AG04450 (cell line): ENCODE data around the gene DNAJC4. TPM values are rescaled to one million over a fixed set of nuclear protein-coding genes. Genes with fewer than 3 reads are reported as not detected.

Experiments
- CTCF ChIA-PET: fragments of 300-600, 350-600 bp; formaldehyde crosslinking; extraction: SDS; loops from one replicate; lab custom pipeline; 2022; ENCODE audit warnings: antibody characterized with exemption, inconsistent platforms; lab: Charles Lee
- POLR2A ChIA-PET: fragments of 350-600 bp; formaldehyde crosslinking; extraction: SDS; loops from one replicate; lab custom pipeline; 2021; ENCODE audit warnings: antibody characterized with exemption, inconsistent platforms; lab: Yijun Ruan, JAX
- DNase-seq: peaks from one replicate; pipeline ENCODE4 v3.0.0-alpha.2; 2011; ENCODE audit warnings: low read depth, low spot score
- H3K27ac ChIP-seq: one replicate; pipeline ENCODE4 v1.5.1; 2012; ENCODE audit warnings: low read depth, low read length, control low read depth
- H3K27me3 ChIP-seq: one replicate; pipeline ENCODE4 v1.6.0; 2012; ENCODE audit warnings: low read length; ENCODE audit not compliant: control insufficient read depth, insufficient read depth
- H3K4me3 ChIP-seq: 2 replicates; pipeline ENCODE4 v1.5.1; 2011; ENCODE audit warnings: mild to moderate bottlenecking, low read depth, low read length, control low read depth
- H3K9me3 ChIP-seq: 2 replicates; pipeline ENCODE4 v1.5.1; 2012; ENCODE audit warnings: low read length; ENCODE audit not compliant: control insufficient read depth, insufficient read depth
- polyA plus RNA-seq: library from polyadenylated mRNA; depleted of rRNA; stranded (reverse); fragments of >200 nt; gene quantifications from 2 replicates; pipeline ENCODE4 v1.2.3, GENCODE V29; 2011
- TF ChIP-seq, protein P1 (sequence below): IDR thresholded peaks from 2 replicates; pipeline ENCODE4 v1.5.1; 2011; ENCODE audit warnings: low read depth, low read length, control low read depth, inconsistent platforms

DNAJC4 gene
- polyA plus RNA-seq, 1 experiment: 18.7 TPM

DNA sequence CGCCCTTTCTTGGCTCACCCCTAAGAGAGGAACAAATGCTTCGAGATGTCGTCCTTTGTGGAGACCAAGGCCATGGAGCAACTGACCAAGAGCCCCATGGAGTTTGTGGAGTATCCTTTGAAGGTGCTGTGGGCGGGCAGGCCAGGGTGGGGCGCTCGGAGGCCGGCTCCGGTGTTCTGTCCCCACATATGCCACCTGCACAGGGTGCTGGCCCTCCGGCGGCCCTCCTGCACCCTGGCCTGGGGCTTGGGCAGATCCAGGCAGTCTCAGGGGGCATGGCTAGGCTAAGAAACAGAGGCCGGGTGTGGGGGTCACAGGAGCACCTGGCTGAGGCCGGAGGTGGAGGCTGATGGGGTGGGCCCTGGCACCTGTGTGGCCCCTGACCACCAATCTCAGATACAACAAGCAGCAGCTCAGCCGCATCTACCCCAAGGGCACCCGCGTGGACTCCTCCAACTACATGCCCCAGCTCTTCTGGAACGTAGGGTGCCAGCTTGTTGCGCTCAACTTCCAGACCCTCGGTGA lies 31.3 kb downstream of the DNAJC4 start:
- DNase-seq: no peak
- ChIA-PET CTCF (interaction anchor here (1.0 kb wide), 1 partner anchor 11 kb away, joined by 3 read pairs; the partner anchor contains the start of gene PLCB3), POLR2A (no interaction called here)
- no peak overlapping the region for H3K4me3 ChIP-seq
- H3K27me3 ChIP-seq: no peaks in the 10 kb centered on the region
- TF ChIP-seq, protein P1, sequence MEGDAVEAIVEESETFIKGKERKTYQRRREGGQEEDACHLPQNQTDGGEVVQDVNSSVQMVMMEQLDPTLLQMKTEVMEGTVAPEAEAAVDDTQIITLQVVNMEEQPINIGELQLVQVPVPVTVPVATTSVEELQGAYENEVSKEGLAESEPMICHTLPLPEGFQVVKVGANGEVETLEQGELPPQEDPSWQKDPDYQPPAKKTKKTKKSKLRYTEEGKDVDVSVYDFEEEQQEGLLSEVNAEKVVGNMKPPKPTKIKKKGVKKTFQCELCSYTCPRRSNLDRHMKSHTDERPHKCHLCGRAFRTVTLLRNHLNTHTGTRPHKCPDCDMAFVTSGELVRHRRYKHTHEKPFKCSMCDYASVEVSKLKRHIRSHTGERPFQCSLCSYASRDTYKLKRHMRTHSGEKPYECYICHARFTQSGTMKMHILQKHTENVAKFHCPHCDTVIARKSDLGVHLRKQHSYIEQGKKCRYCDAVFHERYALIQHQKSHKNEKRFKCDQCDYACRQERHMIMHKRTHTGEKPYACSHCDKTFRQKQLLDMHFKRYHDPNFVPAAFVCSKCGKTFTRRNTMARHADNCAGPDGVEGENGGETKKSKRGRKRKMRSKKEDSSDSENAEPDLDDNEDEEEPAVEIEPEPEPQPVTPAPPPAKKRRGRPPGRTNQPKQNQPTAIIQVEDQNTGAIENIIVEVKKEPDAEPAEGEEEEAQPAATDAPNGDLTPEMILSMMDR: no peak
- H3K27ac ChIP-seq: no peak overlapping the region
- no peaks in the 10 kb centered on the region; the same call in 1 of the 2 replicates for H3K9me3 ChIP-seq

- TF ChIP-seq, protein P1: no peak
- H3K9me3 ChIP-seq: no peaks in the 10 kb centered on the region; the same call in 1 of the 2 replicates
- DNase-seq: no peak
- no peak overlapping the region for H3K27ac ChIP-seq
- ChIA-PET POLR2A (interaction anchor here (0.7 kb wide), 1 partner anchor 10 kb away, joined by 8 read pairs; no protein-coding TSS in a partner anchor), CTCF (interaction anchor here (1.0 to 1.5 kb wide), 2 partner anchors 12 to 42 kb away, joined by 3 to 4 read pairs; partner anchors contain the start of gene PLCB3)
- H3K27me3 ChIP-seq: no peaks in the 10 kb centered on the region
- H3K4me3 ChIP-seq: no peak overlapping the region
Observed at GRCh38 chr11:64262271-64263002, 32.1 kb downstream of the DNAJC4 start.

DNA sequence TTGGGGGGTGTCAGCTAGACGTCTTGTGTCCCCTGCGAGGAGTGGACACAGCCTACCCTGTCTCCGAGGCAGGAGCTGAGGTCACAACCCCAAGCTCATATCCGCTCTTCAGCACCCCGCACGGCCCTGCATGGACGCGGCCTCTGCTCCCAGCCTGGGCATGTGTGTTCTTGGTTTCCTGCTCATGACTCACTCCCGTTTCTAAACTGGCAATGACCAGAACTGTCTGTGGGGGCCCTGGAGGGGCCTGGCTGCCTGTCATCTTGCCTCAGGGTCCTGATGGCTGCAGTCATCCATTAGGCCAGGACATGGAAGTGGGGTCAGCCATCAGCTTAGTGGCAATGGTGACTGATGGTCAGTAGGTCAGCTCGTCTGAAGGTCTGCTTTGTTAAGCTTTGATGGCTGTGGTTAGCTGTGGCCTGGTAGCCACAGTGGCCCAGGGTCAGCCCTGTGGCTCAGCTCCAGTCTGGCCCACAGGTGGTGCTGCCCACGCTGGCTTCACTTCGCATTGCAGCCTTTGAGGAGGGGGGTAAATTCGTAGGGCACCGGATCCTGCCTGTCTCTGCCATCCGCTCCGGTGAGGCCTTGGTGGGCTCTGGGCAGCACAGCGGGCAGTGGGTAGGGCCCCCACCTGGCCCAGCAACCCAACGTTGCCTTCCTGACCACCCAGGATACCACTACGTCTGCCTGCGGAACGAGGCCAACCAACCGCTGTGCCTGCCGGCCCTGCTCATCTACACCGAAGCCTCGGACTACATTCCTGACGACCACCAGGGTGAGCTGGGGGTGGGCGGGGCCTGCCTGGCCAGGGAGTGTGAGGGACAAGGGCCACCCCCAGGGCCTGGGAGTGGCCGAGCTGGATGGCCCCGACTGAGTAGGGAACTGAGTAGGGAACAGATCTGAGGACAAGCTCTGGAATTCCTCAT lies 32.9 kb downstream of the DNAJC4 start:
- TF ChIP-seq, protein P1: no peak
- H3K27me3 ChIP-seq: no peaks in the 10 kb centered on the region
- ChIA-PET POLR2A (interaction anchor here (0.7 to 1.3 kb wide), 2 partner anchors 11 kb away, joined by 8 to 11 read pairs; no protein-coding TSS in a partner anchor), CTCF (interaction anchor here (1.5 to 2.5 kb wide), 2 partner anchors 13 to 41 kb away, joined by 4 to 12 read pairs; partner anchors contain the start of gene PLCB3)
- peak overlapping the region; percentile 2 for H3K27ac ChIP-seq
- H3K9me3 ChIP-seq: no peaks in the 10 kb centered on the region; the same call in 1 of the 2 replicates
- no peak for DNase-seq
- H3K4me3 ChIP-seq: no peak overlapping the region

DNA sequence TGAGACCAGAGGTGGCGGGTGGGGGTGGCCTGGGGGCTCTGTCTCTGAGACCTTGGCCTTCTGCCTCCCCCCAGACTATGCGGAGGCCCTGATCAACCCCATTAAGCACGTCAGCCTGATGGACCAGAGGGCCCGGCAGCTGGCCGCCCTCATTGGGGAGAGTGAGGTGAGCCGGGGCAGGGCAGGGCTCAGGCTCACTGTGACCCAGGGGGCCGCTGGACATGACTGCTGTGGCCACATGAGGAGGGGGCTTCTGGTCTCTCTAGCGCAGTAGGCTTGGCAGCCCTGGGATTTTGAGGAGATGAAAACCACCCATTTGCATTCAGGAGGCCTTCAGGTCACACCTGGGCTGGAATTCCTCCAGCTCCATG lies 33.6 kb downstream of the DNAJC4 start:
- no peak for DNase-seq
- Histone ChIP-seq H3K27me3 (no peaks in the 10 kb centered on the region), H3K4me3 (no peak overlapping the region), H3K9me3 (no peaks in the 10 kb centered on the region; the same call in 1 of the 2 replicates), H3K27ac (no peak overlapping the region)
- TF ChIP-seq, protein P1: no peak
- ChIA-PET CTCF (interaction anchor here (1.5 to 2.5 kb wide), 2 partner anchors 14 to 41 kb away, joined by 4 to 12 read pairs; partner anchors contain the start of gene PLCB3), POLR2A (interaction anchor here (0.6 to 1.3 kb wide), 2 partner anchors 12 to 31 kb away, joined by 4 to 11 read pairs; no protein-coding TSS in a partner anchor)
